ENCODE results near the gene ELOA.
"Not testable (repeated sequence)": the region's sequence is repeated elsewhere in the genome, so short reads cannot be mapped to it uniquely, and the experiment has no call there.

ELOA gene

GRCh38 chr1:23800400-23801337 is 57.4 kb downstream of the ELOA start, which contains the start of gene GALE:
Gene GALE, minus strand, starts transcription at chr1:23800754. Its CDS starts 1,747 bp downstream, at chr1:23799007.
- H3K9me3 ChIP-seq (ENCODE audit: insufficient read depth, low read length), result no peaks in the 10 kb centered on the region
- TF ChIP-seq YY1 (IDR thresholded peaks at IDR 0.05; ENCODE audit: insufficient read depth, insufficient read length) (no peak), ZNF274 (IDR thresholded peaks at IDR 0.05; ENCODE audit: low read depth, low read length) (no peak), SUZ12 (IDR thresholded peaks at IDR 0.05; ENCODE audit: extremely low read depth, insufficient read depth, insufficient read length) (no peak)
- H3K36me3 ChIP-seq (ENCODE audit: insufficient read depth, insufficient read length, low read length), result peaks cover 30% of the 10 kb centered on the region
- H3K4me1 ChIP-seq (ENCODE audit: insufficient read depth, insufficient read length), result peaks cover 9% of the 10 kb centered on the region
- peaks cover 9% of the 10 kb centered on the region for H3K27me3 ChIP-seq (ENCODE audit: insufficient read depth, insufficient read length)
- H3K9ac ChIP-seq (ENCODE audit: insufficient read length, low read depth), result peak within 1 kb of the TSS; percentile 90
- peak within 1 kb of the TSS; percentile 78 for H3K4me3 ChIP-seq (ENCODE audit: insufficient read length, low read depth)
- no peak for DNase-seq (ENCODE audit: low read depth, low spot score)

- Histone ChIP-seq H3K27me3 (ENCODE audit: insufficient read depth, insufficient read length) (peaks cover 9% of the 10 kb centered on the region), H3K9me3 (ENCODE audit: insufficient read depth, low read length) (no peaks in the 10 kb centered on the region), H3K4me1 (ENCODE audit: insufficient read depth, insufficient read length) (peaks cover 9% of the 10 kb centered on the region), H3K4me3 (ENCODE audit: insufficient read length, low read depth) (peak overlapping the region; percentile 53), H3K36me3 (ENCODE audit: insufficient read depth, insufficient read length, low read length) (peaks cover 24% of the 10 kb centered on the region), H3K9ac (ENCODE audit: insufficient read length, low read depth) (peak overlapping the region; percentile 59)
- TF ChIP-seq SUZ12 (IDR thresholded peaks at IDR 0.05; ENCODE audit: extremely low read depth, insufficient read depth, insufficient read length) (no peak), ZNF274 (IDR thresholded peaks at IDR 0.05; ENCODE audit: low read depth, low read length) (no peak), YY1 (IDR thresholded peaks at IDR 0.05; ENCODE audit: insufficient read depth, insufficient read length) (no peak)
- no peak for DNase-seq (ENCODE audit: low read depth, low spot score)
These were observed 58.1 kb downstream of the ELOA start for GRCh38 chr1:23801338-23801748.

GRCh38 chr1:23801876-23802275 is 58.6 kb downstream of the ELOA start:
- peaks cover 9% of the 10 kb centered on the region for H3K4me1 ChIP-seq (ENCODE audit: insufficient read depth, insufficient read length)

GRCh38 chr1:23802809-23803342 is 59.6 kb downstream of the ELOA start:
- H3K9ac ChIP-seq (ENCODE audit: insufficient read length, low read depth); H3K9me3 ChIP-seq (ENCODE audit: insufficient read depth, low read length); H3K27me3 ChIP-seq (ENCODE audit: insufficient read depth, insufficient read length); H3K4me1 ChIP-seq (ENCODE audit: insufficient read depth, insufficient read length); H3K4me3 ChIP-seq (ENCODE audit: insufficient read length, low read depth); DNase-seq (ENCODE audit: low read depth, low spot score): not testable (repeated sequence)
- H3K36me3 ChIP-seq (ENCODE audit: insufficient read depth, insufficient read length, low read length), result peaks cover 11% of the 10 kb centered on the region

More at GRCh38 chr1:23801876-23802275, 58.6 kb downstream of the ELOA start:
- H3K9ac ChIP-seq (ENCODE audit: insufficient read length, low read depth), result no peak overlapping the region
- TF ChIP-seq YY1 (IDR thresholded peaks at IDR 0.05; ENCODE audit: insufficient read depth, insufficient read length) (no peak), ZNF274 (IDR thresholded peaks at IDR 0.05; ENCODE audit: low read depth, low read length) (no peak), SUZ12 (IDR thresholded peaks at IDR 0.05; ENCODE audit: extremely low read depth, insufficient read depth, insufficient read length) (no peak)
- DNase-seq (ENCODE audit: low read depth, low spot score), result no peak
- H3K9me3 ChIP-seq (ENCODE audit: insufficient read depth, low read length), result no peaks in the 10 kb centered on the region
- peaks cover 9% of the 10 kb centered on the region for H3K27me3 ChIP-seq (ENCODE audit: insufficient read depth, insufficient read length)
- peaks cover 19% of the 10 kb centered on the region for H3K36me3 ChIP-seq (ENCODE audit: insufficient read depth, insufficient read length, low read length)
- no peak overlapping the region for H3K4me3 ChIP-seq (ENCODE audit: insufficient read length, low read depth)

GRCh38 chr1:23803674-23804073 is 60.4 kb downstream of the ELOA start:
- no peak for DNase-seq (ENCODE audit: low read depth, low spot score)
- Histone ChIP-seq H3K9me3 (ENCODE audit: insufficient read depth, low read length) (no peaks in the 10 kb centered on the region), H3K36me3 (ENCODE audit: insufficient read depth, insufficient read length, low read length) (peaks cover 4% of the 10 kb centered on the region), H3K9ac (ENCODE audit: insufficient read length, low read depth) (no peak overlapping the region), H3K27me3 (ENCODE audit: insufficient read depth, insufficient read length) (peaks cover 9% of the 10 kb centered on the region), H3K4me3 (ENCODE audit: insufficient read length, low read depth) (no peak overlapping the region), H3K4me1 (ENCODE audit: insufficient read depth, insufficient read length) (peaks cover 7% of the 10 kb centered on the region)
- no peak for TF ChIP-seq SUZ12 (IDR thresholded peaks at IDR 0.05; ENCODE audit: extremely low read depth, insufficient read depth, insufficient read length)
- no peak for TF ChIP-seq ZNF274 (IDR thresholded peaks at IDR 0.05; ENCODE audit: low read depth, low read length)
- TF ChIP-seq YY1 (IDR thresholded peaks at IDR 0.05; ENCODE audit: insufficient read depth, insufficient read length), result no peak

GRCh38 chr1:23804183-23804835 is 61.0 kb downstream of the ELOA start:
- no peak overlapping the region for H3K9ac ChIP-seq (ENCODE audit: insufficient read length, low read depth)
- DNase-seq (ENCODE audit: low read depth, low spot score), result no peak
- no peaks in the 10 kb centered on the region for H3K36me3 ChIP-seq (ENCODE audit: insufficient read depth, insufficient read length, low read length)
- H3K9me3 ChIP-seq (ENCODE audit: insufficient read depth, low read length), result no peaks in the 10 kb centered on the region
- H3K4me3 ChIP-seq (ENCODE audit: insufficient read length, low read depth), result no peak overlapping the region
- H3K27me3 ChIP-seq (ENCODE audit: insufficient read depth, insufficient read length), result peaks cover 9% of the 10 kb centered on the region
- TF ChIP-seq ZNF274 (IDR thresholded peaks at IDR 0.05; ENCODE audit: low read depth, low read length), result no peak
- H3K4me1 ChIP-seq (ENCODE audit: insufficient read depth, insufficient read length), result peaks cover 3% of the 10 kb centered on the region

GRCh38 chr1:23805025-23805424 is 61.8 kb downstream of the ELOA start:
- TF ChIP-seq ZNF274 (IDR thresholded peaks at IDR 0.05; ENCODE audit: low read depth, low read length) (no peak), SUZ12 (IDR thresholded peaks at IDR 0.05; ENCODE audit: extremely low read depth, insufficient read depth, insufficient read length) (no peak), YY1 (IDR thresholded peaks at IDR 0.05; ENCODE audit: insufficient read depth, insufficient read length) (no peak)
- peaks cover 5% of the 10 kb centered on the region for H3K4me1 ChIP-seq (ENCODE audit: insufficient read depth, insufficient read length)
- H3K27me3 ChIP-seq (ENCODE audit: insufficient read depth, insufficient read length), result peaks cover 9% of the 10 kb centered on the region
- H3K36me3 ChIP-seq (ENCODE audit: insufficient read depth, insufficient read length, low read length), result no peaks in the 10 kb centered on the region
- no peak for DNase-seq (ENCODE audit: low read depth, low spot score)
- H3K9ac ChIP-seq (ENCODE audit: insufficient read length, low read depth), result no peak overlapping the region
- no peak overlapping the region for H3K4me3 ChIP-seq (ENCODE audit: insufficient read length, low read depth)
- H3K9me3 ChIP-seq (ENCODE audit: insufficient read depth, low read length), result no peaks in the 10 kb centered on the region

Data from NT2/D1 (cell line).